Measurements from ENCODE around the gene CANX. TPM values are rescaled to one million over a fixed set of nuclear protein-coding genes. Genes with fewer than 3 reads are reported as not detected.

CANX gene
- total and polyA plus RNA-seq, 4 experiments from 2014 or later, result 259 to 417 (median 386) TPM

GRCh38 chr5:179699616-179700237, 960 bp downstream of the CANX start:
- H3K4me3 Mint-ChIP-seq, result peak overlapping the region; percentile 91 to 100 (median 96)
- CTCF ChIA-PET (ENCODE audit: partially characterized antibody), result interaction anchor here (0.6 to 2.1 kb wide), 2 partner anchors 14 to 21 kb away, joined by 3 to 7 read pairs; no protein-coding TSS in a partner anchor
- peak overlapping the region; percentile 97 to 99 (median 97) for H3K27ac Mint-ChIP-seq
- peaks cover 52% of the 10 kb centered on the region for H3K4me1 ChIP-seq (ENCODE audit: insufficient read depth, low read length)
- no peaks in the 10 kb centered on the region for H3K27me3 Mint-ChIP-seq
- intact Hi-C loops (cut with micrococcal nuclease), result loop anchor here (2.0 kb wide), 2 partner anchors 121 to 141 kb away; partner anchors contain the start of gene SQSTM1
- peak in 2 of 5 donors; percentile 11 to 60 for DNase-seq
- H3K4me3 ChIP-seq (ENCODE audit: low read length in 2 of 2), result peak overlapping the region; percentile 88 to 90
- no peaks in the 10 kb centered on the region for H3K27me3 ChIP-seq (ENCODE audit: insufficient read depth, low read length)
- POLR2A ChIA-PET (ENCODE audit: partially characterized antibody), result interaction anchor here (0.6 to 6.1 kb wide), 5 partner anchors 21 to 106 kb away, joined by 4 to 71 read pairs (median 16); partner anchors contain the start of genes HNRNPH1 and MAML1
- no peaks in the 10 kb centered on the region for H3K9me3 Mint-ChIP-seq
- peaks cover 28 to 67% (median 48%) of the 10 kb centered on the region in 4 donors for H3K4me1 Mint-ChIP-seq
- no peaks in the 10 kb centered on the region for H3K9me3 ChIP-seq (ENCODE audit: control insufficient read depth in 1 of 2, low read length in 2 of 2)
- H3K36me3 ChIP-seq (ENCODE audit: insufficient read depth, low read length), result peaks cover 8% of the 10 kb centered on the region
- peak overlapping the region; percentile 95 for H3K27ac ChIP-seq (ENCODE audit: low read depth, low read length)
- H3K36me3 Mint-ChIP-seq, result peaks cover 13 to 33% of the 10 kb centered on the region in 2 donors

DNA sequence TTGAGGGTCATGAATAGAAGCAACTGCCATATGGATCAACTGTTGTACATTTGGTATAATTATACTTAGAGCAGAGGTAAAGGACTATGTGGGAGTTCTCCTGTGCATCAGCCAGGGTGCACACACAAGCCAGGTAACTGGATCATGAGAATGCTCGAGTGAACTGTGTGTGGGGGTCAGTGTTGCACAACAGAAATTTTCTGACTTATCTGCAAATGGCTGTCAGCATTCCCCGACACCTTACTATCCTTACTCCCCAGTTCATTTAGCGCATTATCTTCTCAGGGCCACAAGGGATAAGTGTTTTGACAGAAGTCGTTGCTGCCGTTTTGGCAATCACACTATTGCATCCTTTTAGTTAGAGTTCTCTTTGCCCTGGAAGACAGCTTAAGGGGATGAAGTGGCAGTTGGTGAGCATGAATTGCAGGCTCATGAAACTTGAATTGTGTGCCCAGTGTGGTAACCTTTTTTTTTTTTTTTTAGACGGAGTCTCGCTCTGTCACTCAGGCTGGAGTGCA, 1.7 kb downstream of the CANX start:
- ChIA-PET POLR2A (ENCODE audit: partially characterized antibody) (interaction anchor here (2.0 to 6.1 kb wide), 4 partner anchors 22 to 105 kb away, joined by 6 to 71 read pairs (median 20); partner anchors contain the start of genes HNRNPH1 and MAML1), CTCF (ENCODE audit: partially characterized antibody) (interaction anchor here (0.6 to 2.1 kb wide), 2 partner anchors 14 to 22 kb away, joined by 3 to 7 read pairs; no protein-coding TSS in a partner anchor)
- Mint-ChIP-seq H3K27me3 (no peaks in the 10 kb centered on the region), H3K4me1 (peaks cover 32 to 72% (median 52%) of the 10 kb centered on the region in 4 donors), H3K4me3 (peak overlapping the region; percentile 91 to 100 (median 96)), H3K27ac (peak overlapping the region; percentile 97 to 99 (median 97)), H3K36me3 (peaks cover 16 to 38% of the 10 kb centered on the region in 2 donors), H3K9me3 (no peaks in the 10 kb centered on the region)
- Histone ChIP-seq H3K4me3 (ENCODE audit: low read length in 2 of 2) (peak overlapping the region in 1 of 2 donors; percentile 88), H3K36me3 (ENCODE audit: insufficient read depth, low read length) (peaks cover 12% of the 10 kb centered on the region), H3K9me3 (ENCODE audit: control insufficient read depth in 1 of 2, low read length in 2 of 2) (no peaks in the 10 kb centered on the region), H3K4me1 (ENCODE audit: insufficient read depth, low read length) (peaks cover 55% of the 10 kb centered on the region), H3K27me3 (ENCODE audit: insufficient read depth, low read length) (no peaks in the 10 kb centered on the region), H3K27ac (ENCODE audit: low read depth, low read length) (peak overlapping the region; percentile 95)
- no peak for DNase-seq
- intact Hi-C loops (cut with micrococcal nuclease), result no loop called here

DNA sequence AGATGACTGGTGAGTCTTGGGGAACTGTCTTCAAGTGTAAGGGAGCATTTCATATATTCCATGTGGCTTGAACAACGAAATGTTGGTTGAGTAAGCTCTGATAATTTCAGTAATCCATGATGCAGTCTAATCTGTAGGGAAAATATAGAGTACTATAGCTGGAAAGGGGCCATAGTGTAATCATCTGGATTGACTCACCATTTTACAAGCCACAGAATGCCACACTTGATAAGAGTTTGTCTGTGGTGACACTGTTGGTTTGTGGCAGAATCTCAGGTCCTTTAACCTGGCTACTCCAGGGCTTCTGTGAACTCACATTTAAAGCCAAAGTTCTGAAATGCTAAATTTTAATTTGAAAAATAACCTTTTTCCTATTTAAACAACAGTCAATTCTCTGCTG, 17.5 kb downstream of the CANX start:
- ChIA-PET POLR2A (ENCODE audit: partially characterized antibody) (interaction anchor here (1.2 kb wide), 1 partner anchor 16 kb away, joined by 5 read pairs; the partner anchor contains the start of gene MAML1), CTCF (ENCODE audit: partially characterized antibody) (interaction anchor here (1.3 kb wide), 1 partner anchor 47 kb away, joined by 4 read pairs; no protein-coding TSS in a partner anchor)
- H3K9me3 ChIP-seq (ENCODE audit: control insufficient read depth in 1 of 2, low read length in 2 of 2), result no peaks in the 10 kb centered on the region
- Mint-ChIP-seq H3K27ac (peak overlapping the region in 2 of 7 donors; percentile 31 to 88), H3K36me3 (peaks cover 28 to 61% of the 10 kb centered on the region in 2 donors), H3K9me3 (no peaks in the 10 kb centered on the region), H3K4me1 (peaks cover 4 to 11% (median 6%) of the 10 kb centered on the region in 4 donors), H3K4me3 (no peak overlapping the region), H3K27me3 (no peaks in the 10 kb centered on the region)
- peaks cover 29% of the 10 kb centered on the region for H3K36me3 ChIP-seq (ENCODE audit: insufficient read depth, low read length)
- no peaks in the 10 kb centered on the region for H3K4me1 ChIP-seq (ENCODE audit: insufficient read depth, low read length)
- no peak for DNase-seq
- H3K27me3 ChIP-seq (ENCODE audit: insufficient read depth, low read length), result no peaks in the 10 kb centered on the region
- intact Hi-C loops (cut with micrococcal nuclease), result no loop called here
- no peak overlapping the region for H3K27ac ChIP-seq (ENCODE audit: low read depth, low read length)
- no peak overlapping the region for H3K4me3 ChIP-seq (ENCODE audit: low read length in 2 of 2)

- DNase-seq, result no peak
- Mint-ChIP-seq H3K27me3 (no peaks in the 10 kb centered on the region), H3K9me3 (no peaks in the 10 kb centered on the region), H3K4me3 (no peak overlapping the region), H3K27ac (peak overlapping the region in 4 of 7 donors; percentile 17 to 78 (median 47)), H3K36me3 (peaks cover 54 to 77% of the 10 kb centered on the region in 2 donors), H3K4me1 (peaks cover 8 to 13% (median 10%) of the 10 kb centered on the region in 4 donors)
- no peaks in the 10 kb centered on the region for H3K9me3 ChIP-seq (ENCODE audit: control insufficient read depth in 1 of 2, low read length in 2 of 2)
- H3K4me1 ChIP-seq (ENCODE audit: insufficient read depth, low read length), result no peaks in the 10 kb centered on the region
- H3K36me3 ChIP-seq (ENCODE audit: insufficient read depth, low read length), result peaks cover 62% of the 10 kb centered on the region
- H3K27me3 ChIP-seq (ENCODE audit: insufficient read depth, low read length), result no peaks in the 10 kb centered on the region
- intact Hi-C loops (cut with micrococcal nuclease), result no loop called here
- no peak overlapping the region for H3K4me3 ChIP-seq (ENCODE audit: low read length in 2 of 2)
- CTCF ChIA-PET (ENCODE audit: partially characterized antibody), result no interaction called here
- POLR2A ChIA-PET (ENCODE audit: partially characterized antibody), result interaction anchor here (1.5 to 1.8 kb wide), 2 partner anchors 12 to 21 kb away, joined by 4 to 5 read pairs; no protein-coding TSS in a partner anchor
- no peak overlapping the region for H3K27ac ChIP-seq (ENCODE audit: low read depth, low read length)
Measured at GRCh38 chr5:179720222-179720621, 21.5 kb downstream of the CANX start.

DNA sequence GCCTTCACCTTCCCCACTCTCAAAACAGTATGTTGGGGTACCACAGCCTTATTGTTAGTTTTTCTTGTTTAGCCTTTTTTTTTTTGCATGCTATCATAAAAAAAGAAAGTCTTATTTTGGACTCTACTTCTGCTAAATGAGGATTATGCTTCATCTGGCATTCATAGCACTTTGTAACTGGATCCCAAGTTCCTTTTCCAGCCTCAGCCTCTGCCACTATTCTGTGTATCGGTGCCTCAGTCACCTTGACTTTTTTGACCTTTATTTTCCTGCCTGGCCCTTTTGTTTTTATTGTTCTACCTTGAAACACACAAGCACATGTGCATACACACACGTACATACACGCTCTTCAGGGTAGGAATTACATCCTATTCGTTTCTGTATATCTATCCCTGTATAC, 25.4 kb downstream of the CANX start:
- Mint-ChIP-seq H3K4me3 (no peak overlapping the region), H3K27me3 (no peaks in the 10 kb centered on the region), H3K9me3 (no peaks in the 10 kb centered on the region), H3K4me1 (peaks cover 0 to 10% (median 4%) of the 10 kb centered on the region in 4 donors), H3K36me3 (peaks cover 58 to 70% of the 10 kb centered on the region in 2 donors), H3K27ac (peak overlapping the region in 2 of 7 donors; percentile 33 to 52)
- Histone ChIP-seq H3K27me3 (ENCODE audit: insufficient read depth, low read length) (no peaks in the 10 kb centered on the region), H3K36me3 (ENCODE audit: insufficient read depth, low read length) (peaks cover 65% of the 10 kb centered on the region), H3K4me3 (ENCODE audit: low read length in 2 of 2) (no peak overlapping the region), H3K27ac (ENCODE audit: low read depth, low read length) (no peak overlapping the region), H3K9me3 (ENCODE audit: control insufficient read depth in 1 of 2, low read length in 2 of 2) (no peaks in the 10 kb centered on the region), H3K4me1 (ENCODE audit: insufficient read depth, low read length) (no peaks in the 10 kb centered on the region)
- POLR2A ChIA-PET (ENCODE audit: partially characterized antibody), result interaction anchor here (1.2 kb wide), 1 partner anchor 8 kb away, joined by 3 read pairs; the partner anchor contains the start of gene MAML1
- intact Hi-C loops (cut with micrococcal nuclease), result no loop called here
- no peak for DNase-seq
- CTCF ChIA-PET (ENCODE audit: partially characterized antibody), result no interaction called here

GRCh38 chr5:179727106-179727505, 28.3 kb downstream of the CANX start:
- Mint-ChIP-seq H3K27ac (peak overlapping the region in 3 of 7 donors; percentile 23 to 72 (median 66)), H3K4me1 (peaks cover 7 to 17% (median 12%) of the 10 kb centered on the region in 4 donors), H3K9me3 (no peaks in the 10 kb centered on the region), H3K27me3 (no peaks in the 10 kb centered on the region), H3K4me3 (no peak overlapping the region), H3K36me3 (peaks cover 52 to 69% of the 10 kb centered on the region in 2 donors)
- ChIA-PET POLR2A (ENCODE audit: partially characterized antibody) (no interaction called here), CTCF (ENCODE audit: partially characterized antibody) (interaction anchor here (1.0 kb wide), 1 partner anchor 46 kb away, joined by 3 read pairs; the partner anchor contains the start of gene CBY3)
- Histone ChIP-seq H3K4me1 (ENCODE audit: insufficient read depth, low read length) (peaks cover 7% of the 10 kb centered on the region), H3K27me3 (ENCODE audit: insufficient read depth, low read length) (no peaks in the 10 kb centered on the region), H3K9me3 (ENCODE audit: control insufficient read depth in 1 of 2, low read length in 2 of 2) (no peaks in the 10 kb centered on the region), H3K27ac (ENCODE audit: low read depth, low read length) (no peak overlapping the region), H3K4me3 (ENCODE audit: low read length in 2 of 2) (no peak overlapping the region), H3K36me3 (ENCODE audit: insufficient read depth, low read length) (peaks cover 63% of the 10 kb centered on the region)
- intact Hi-C loops (cut with micrococcal nuclease), result no loop called here
- no peak for DNase-seq

GRCh38 chr5:179729303-179729702, 30.5 kb downstream of the CANX start:
- H3K27me3 ChIP-seq (ENCODE audit: insufficient read depth, low read length), result no peaks in the 10 kb centered on the region
- peaks cover 15% of the 10 kb centered on the region for H3K4me1 ChIP-seq (ENCODE audit: insufficient read depth, low read length)
- Mint-ChIP-seq H3K27me3 (no peaks in the 10 kb centered on the region), H3K4me1 (peaks cover 12 to 32% (median 14%) of the 10 kb centered on the region in 4 donors), H3K9me3 (no peaks in the 10 kb centered on the region), H3K36me3 (peaks cover 33 to 56% of the 10 kb centered on the region in 2 donors), H3K27ac (peak overlapping the region in 2 of 7 donors; percentile 25), H3K4me3 (no peak overlapping the region)
- peaks cover 41% of the 10 kb centered on the region for H3K36me3 ChIP-seq (ENCODE audit: insufficient read depth, low read length)
- DNase-seq, result no peak
- CTCF ChIA-PET (ENCODE audit: partially characterized antibody), result interaction anchor here (1.8 kb wide), 1 partner anchor 34 kb away, joined by 5 read pairs; no protein-coding TSS in a partner anchor
- no peaks in the 10 kb centered on the region for H3K9me3 ChIP-seq (ENCODE audit: control insufficient read depth in 1 of 2, low read length in 2 of 2)
- H3K4me3 ChIP-seq (ENCODE audit: low read length in 2 of 2), result no peak overlapping the region
- intact Hi-C loops (cut with micrococcal nuclease), result no loop called here
- POLR2A ChIA-PET (ENCODE audit: partially characterized antibody), result interaction anchor here (1.1 to 6.7 kb wide), 2 partner anchors 16 to 30 kb away, joined by 3 to 71 read pairs; partner anchors contain the start of gene CANX
- no peak overlapping the region for H3K27ac ChIP-seq (ENCODE audit: low read depth, low read length)

All from CD4-positive, alpha-beta memory T cell (primary cell).